ENCODE measurements around the gene TBC1D22A. TPM values are rescaled to one million over a fixed set of nuclear protein-coding genes. Genes with fewer than 3 reads are reported as not detected.

Gene TBC1D22A
- polyA plus RNA-seq, 1 of the 3 experiments (the other 2 are of a cell fraction), result 16.5 TPM

GRCh38 chr22:47127441-47127871 is 365.0 kb downstream of the TBC1D22A start:
- Histone ChIP-seq H3K36me3 (replicated peaks in 1 of 2; ENCODE audit: control insufficient read depth in 1 of 2, insufficient read depth in 2 of 2, low read length in 1 of 2) (no peaks in the 10 kb centered on the region), H3K4me1 (ENCODE audit: control insufficient read depth in 1 of 2, insufficient read depth in 2 of 2, low read depth in 1 of 2, low read length in 1 of 2) (no peaks in the 10 kb centered on the region; a peak in 1 of 4 replicates), H3K9ac (no peak overlapping the region), H3K9me2 (no peaks in the 10 kb centered on the region), H2AFZ (ENCODE audit: low read depth) (no peak overlapping the region), H4K20me1 (ENCODE audit: insufficient read depth) (no peaks in the 10 kb centered on the region), H3K79me2 (ENCODE audit: insufficient read depth) (no peaks in the 10 kb centered on the region), H3K9me3 (no peaks in the 10 kb centered on the region), H3K27ac (ENCODE audit: low read depth in 2 of 2, low read length in 1 of 2) (no peak overlapping the region), H3K27me3 (ENCODE audit: insufficient read depth) (no peaks in the 10 kb centered on the region), H3F3A (replicated peaks; ENCODE audit: insufficient read depth) (no peaks in the 10 kb centered on the region), H3K4me2 (no peak overlapping the region), H3K4me3 (ENCODE audit: low read depth in 2 of 2, low read length in 1 of 2) (no peak overlapping the region)
- WGBS (ENCODE audit: low lambda C conversion rate), result 94% methylated on average over 11 of the region's 15 CpGs
- TF ChIP-seq RFX5 (IDR thresholded peaks at IDR 0.05; ENCODE audit: low read length) (no peak), PBX3 (IDR thresholded peaks at IDR 0.05) (no peak), FOXM1 (IDR thresholded peaks at IDR 0.05; ENCODE audit: low read depth) (no peak), USF2 (IDR thresholded peaks at IDR 0.05; ENCODE audit: borderline replicate concordance, low read depth, low read length) (no peak), RXRA (IDR thresholded peaks at IDR 0.05; ENCODE audit: borderline replicate concordance, low read depth) (no peak), SIN3A (IDR thresholded peaks at IDR 0.05; ENCODE audit: borderline replicate concordance, low read depth, low read length) (no peak), MXI1 (IDR thresholded peaks at IDR 0.05; ENCODE audit: low read depth, low read length) (no peak), GABPA (IDR thresholded peaks at IDR 0.05; ENCODE audit: low read depth) (no peak), FOSL2 (IDR thresholded peaks at IDR 0.05; ENCODE audit: borderline replicate concordance, low read depth) (no peak), POLR2AphosphoS5 (IDR thresholded peaks at IDR 0.05; ENCODE audit: low read depth, low read length) (no peak), SMC3 (IDR thresholded peaks at IDR 0.05; ENCODE audit: low read depth, low read length) (no peak)
- CTCF ChIA-PET, result no interaction called here
- no peak for DNase-seq
- POLR2A ChIA-PET, result no interaction called here

- no peaks in the 10 kb centered on the region for H3K27me3 ChIP-seq (ENCODE audit: insufficient read depth)
- CTCF ChIA-PET, result no interaction called here
- H3K9ac ChIP-seq, result no peak overlapping the region
- H3K4me2 ChIP-seq, result no peak overlapping the region
- no peak overlapping the region for H2AFZ ChIP-seq (ENCODE audit: low read depth)
- no peak overlapping the region for H3K27ac ChIP-seq (ENCODE audit: low read depth in 2 of 2, low read length in 1 of 2)
- H3K4me1 ChIP-seq (ENCODE audit: control insufficient read depth in 1 of 2, insufficient read depth in 2 of 2, low read depth in 1 of 2, low read length in 1 of 2), result no peaks in the 10 kb centered on the region; a peak in 1 of 4 replicates
- DNase-seq, result no peak
- no peaks in the 10 kb centered on the region for H3K9me2 ChIP-seq
- H3K79me2 ChIP-seq (ENCODE audit: insufficient read depth), result no peaks in the 10 kb centered on the region
- H3K9me3 ChIP-seq, result no peaks in the 10 kb centered on the region
- H3K36me3 ChIP-seq (replicated peaks in 1 of 2; ENCODE audit: control insufficient read depth in 1 of 2, insufficient read depth in 2 of 2, low read length in 1 of 2), result no peaks in the 10 kb centered on the region
- POLR2A ChIA-PET, result no interaction called here
- no peaks in the 10 kb centered on the region for H3F3A ChIP-seq (replicated peaks; ENCODE audit: insufficient read depth)
- no peaks in the 10 kb centered on the region for H4K20me1 ChIP-seq (ENCODE audit: insufficient read depth)
- WGBS (ENCODE audit: low lambda C conversion rate), result 81% methylated on average over 7 of the region's 7 CpGs
- no peak overlapping the region for H3K4me3 ChIP-seq (ENCODE audit: low read depth in 2 of 2, low read length in 1 of 2)
- no peak for TF ChIP-seq PBX3 (IDR thresholded peaks at IDR 0.05)
- no peak for TF ChIP-seq FOXM1 (IDR thresholded peaks at IDR 0.05; ENCODE audit: low read depth)
- no peak for TF ChIP-seq GABPA (IDR thresholded peaks at IDR 0.05; ENCODE audit: low read depth)
- no peak for TF ChIP-seq TCF12 (IDR thresholded peaks at IDR 0.05)
- no peak for TF ChIP-seq RCOR1 (IDR thresholded peaks at IDR 0.05; ENCODE audit: low read length)
- TF ChIP-seq EZH2phosphoT487 (IDR thresholded peaks at IDR 0.05; ENCODE audit: borderline replicate concordance, low read depth), result no peak
- no peak for TF ChIP-seq POLR2AphosphoS5 (IDR thresholded peaks at IDR 0.05; ENCODE audit: low read depth, low read length)
- no peak for TF ChIP-seq MEF2A (IDR thresholded peaks at IDR 0.05; ENCODE audit: borderline replicate concordance, low read depth)
- TF ChIP-seq USF1 (IDR thresholded peaks at IDR 0.05; ENCODE audit: borderline replicate concordance, low read depth), result no peak
- no peak for TF ChIP-seq CHD2 (IDR thresholded peaks at IDR 0.05; ENCODE audit: low read length, partially characterized antibody)
- no peak for TF ChIP-seq REST (IDR thresholded peaks at IDR 0.05; ENCODE audit: low read depth, low read length)
- no peak for TF ChIP-seq TEAD4 (IDR thresholded peaks at IDR 0.05; ENCODE audit: borderline replicate concordance, insufficient read depth)
- TF ChIP-seq FOSL2 (IDR thresholded peaks at IDR 0.05; ENCODE audit: borderline replicate concordance, low read depth), result no peak
- TF ChIP-seq FOXJ3 (CRISPR knock-in tag; IDR thresholded peaks at IDR 0.05), result no peak
- TF ChIP-seq RFX5 (IDR thresholded peaks at IDR 0.05; ENCODE audit: low read length), result no peak
- TF ChIP-seq SMC3 (IDR thresholded peaks at IDR 0.05; ENCODE audit: low read depth, low read length), result no peak
Observed at GRCh38 chr22:47128216-47128615, 365.8 kb downstream of the TBC1D22A start.
